Liver (tissue), 9 donors: ENCODE data around the gene ACADS. TPM values are rescaled to one million over a fixed set of nuclear protein-coding genes. Genes with fewer than 3 reads are reported as not detected.

ENCODE experiments used
- DNase-seq: peaks from one replicate; pipeline ENCODE4 v3.0.0-alpha.2; 2017; ENCODE audit warnings: low spot score
- H3K27ac ChIP-seq, 2 donors: one replicate each; pipeline ENCODE4 v1.7.0; 2013; ENCODE audit warnings: inconsistent platforms in 2 of 2, low read length in 2 of 2, control low read depth in 1 of 2, low read depth in 1 of 2, mild to moderate bottlenecking in 1 of 2
- H3K27me3 ChIP-seq, 4 donors: one replicate each; pipeline versions ENCODE4 v1.6.1 to v1.7.0; 2013; ENCODE audit warnings: low read length in 3 of 4, inconsistent platforms in 1 of 4, mild to moderate bottlenecking in 1 of 4, moderate library complexity in 1 of 4; ENCODE audit not compliant: control insufficient read depth in 4 of 4, insufficient read depth in 4 of 4
- H3K36me3 ChIP-seq, 4 donors: one replicate each; pipeline versions ENCODE4 v1.6.1 to v1.7.0; 2013; ENCODE audit warnings: low read length in 3 of 4, mild to moderate bottlenecking in 3 of 4, low read depth in 1 of 4, moderate library complexity in 1 of 4; ENCODE audit not compliant: control insufficient read depth in 4 of 4, insufficient read depth in 3 of 4
- H3K4me1 ChIP-seq, 4 donors: one replicate each; pipeline versions ENCODE4 v1.6.1 to v1.7.0; 2013; ENCODE audit warnings: low read length in 3 of 4, mild to moderate bottlenecking in 3 of 4, moderate library complexity in 1 of 4; ENCODE audit not compliant: control insufficient read depth in 4 of 4, insufficient read depth in 4 of 4
- H3K4me3 ChIP-seq, 3 donors: one replicate each; pipeline versions ENCODE4 v1.6.1 to v1.7.0; 2013; ENCODE audit warnings: low read length in 3 of 3, control low read depth in 1 of 3, low read depth in 1 of 3, mild to moderate bottlenecking in 1 of 3
- H3K9ac ChIP-seq, 2 donors: one replicate each; pipeline ENCODE4 v1.7.0; 2013; ENCODE audit warnings: low read length in 2 of 2, mild to moderate bottlenecking in 2 of 2, moderate library complexity in 2 of 2, control low read depth in 1 of 2, low read depth in 1 of 2
- H3K9me3 ChIP-seq, 4 donors: one replicate each; pipeline versions ENCODE4 v1.6.1 to v1.7.0; 2013; ENCODE audit warnings: low read length in 3 of 4; ENCODE audit not compliant: control insufficient read depth in 4 of 4
- EGR1 ChIP-seq, 2 donors: IDR thresholded peaks; 2 replicates each; pipeline ENCODE4 v1.6.1; 2016 to 2018; ENCODE audit warnings: antibody characterized with exemption in 2 of 2, low read depth in 2 of 2
- FOXA1 ChIP-seq: IDR thresholded peaks from 2 replicates; pipeline ENCODE4 v1.6.1; 2016; ENCODE audit warnings: antibody characterized with exemption
- GABPA ChIP-seq, 2 donors: IDR thresholded peaks in 1 of 2; conservative IDR thresholded peaks in 1 of 2; 2 replicates each; pipeline ENCODE4 v1.6.1; 2016; ENCODE audit warnings: antibody characterized with exemption in 2 of 2, mild to moderate bottlenecking in 1 of 2, moderate library complexity in 1 of 2
- HNF4A ChIP-seq, 2 donors: conservative IDR thresholded peaks; 2 replicates each; pipeline ENCODE4 v1.6.1; 2016; ENCODE audit warnings: antibody characterized with exemption in 2 of 2, mild to moderate bottlenecking in 2 of 2
- HNF4G ChIP-seq: IDR thresholded peaks from 2 replicates; pipeline ENCODE4 v1.6.1; 2016; ENCODE audit warnings: antibody characterized with exemption
- JUND ChIP-seq, 2 donors: IDR thresholded peaks; 2 replicates each; pipeline ENCODE4 v1.6.1; 2016; ENCODE audit warnings: antibody characterized with exemption in 2 of 2
- NR2F2 ChIP-seq: IDR thresholded peaks from 2 replicates; pipeline ENCODE4 v1.6.1; 2016; ENCODE audit warnings: antibody characterized with exemption
- RAD21 ChIP-seq, 2 donors: IDR thresholded peaks; 2 replicates each; pipeline ENCODE4 v1.6.1; 2016; ENCODE audit warnings: antibody characterized with exemption in 2 of 2, mild to moderate bottlenecking in 2 of 2
- REST ChIP-seq: IDR thresholded peaks from 2 replicates; pipeline ENCODE4 v1.6.1; 2016; ENCODE audit warnings: antibody characterized with exemption, mild to moderate bottlenecking
- TAF1 ChIP-seq: conservative IDR thresholded peaks from 2 replicates; pipeline ENCODE4 v1.6.1; 2016; ENCODE audit warnings: antibody characterized with exemption, mild to moderate bottlenecking
- WGBS: extraction: QIAGEN DNeasy Blood & Tissue Kit; methylation state at CpG from one replicate; pipeline ENCODE4 v1.1.7; 2013; 5-methylcytosine and 5-hydroxymethylcytosine counted together
- polyA plus RNA-seq, 2 donors: library from polyadenylated mRNA; stranded (reverse) in 1 of 2; unstranded in 1 of 2; fragments of 200-250 nt in 1 of 2; fragments of >200 nt in 1 of 2; fragmentation: Nextera tagmentation in 1 of 2; extraction: Ambion mirVana in 1 of 2; gene quantifications; one replicate each; pipeline versions ENCODE4 v1.2.1 to v1.2.3, GENCODE V29; 2013 to 2015
- total RNA-seq, 2 donors: library from RNA; depleted of rRNA; stranded (reverse); fragments of >200 nt; gene quantifications; one replicate each; pipeline ENCODE4 v1.2.3, GENCODE V29; 2014
- TF ChIP-seq, protein P1 (sequence below): IDR thresholded peaks from 2 replicates; pipeline ENCODE4 v1.6.1; 2016; ENCODE audit warnings: antibody characterized with exemption
- TF ChIP-seq, protein P2 (sequence below): IDR thresholded peaks from 2 replicates; pipeline ENCODE4 v1.6.1; 2016; ENCODE audit warnings: antibody characterized with exemption
- TF ChIP-seq, protein P3 (sequence below): IDR thresholded peaks from 2 replicates; pipeline ENCODE4 v1.6.1; 2016; ENCODE audit warnings: antibody characterized with exemption
- TF ChIP-seq, protein P4 (sequence below): fragments of 150-350 bp; IDR thresholded peaks from 2 replicates; pipeline ENCODE4 v1.5.1; 2017; ENCODE audit warnings: improper control_type of control experiment, low read depth, low read length; ENCODE audit not compliant: missing input control
- donor health status: healthy.
- donor health status: healthy.
- donor health status: healthy.
- donor health status: healthy.
- donor health status: healthy.

The ACADS gene
- total and polyA plus RNA-seq, 4 donors: 54.2 to 162 (median 127) TPM

DNA sequence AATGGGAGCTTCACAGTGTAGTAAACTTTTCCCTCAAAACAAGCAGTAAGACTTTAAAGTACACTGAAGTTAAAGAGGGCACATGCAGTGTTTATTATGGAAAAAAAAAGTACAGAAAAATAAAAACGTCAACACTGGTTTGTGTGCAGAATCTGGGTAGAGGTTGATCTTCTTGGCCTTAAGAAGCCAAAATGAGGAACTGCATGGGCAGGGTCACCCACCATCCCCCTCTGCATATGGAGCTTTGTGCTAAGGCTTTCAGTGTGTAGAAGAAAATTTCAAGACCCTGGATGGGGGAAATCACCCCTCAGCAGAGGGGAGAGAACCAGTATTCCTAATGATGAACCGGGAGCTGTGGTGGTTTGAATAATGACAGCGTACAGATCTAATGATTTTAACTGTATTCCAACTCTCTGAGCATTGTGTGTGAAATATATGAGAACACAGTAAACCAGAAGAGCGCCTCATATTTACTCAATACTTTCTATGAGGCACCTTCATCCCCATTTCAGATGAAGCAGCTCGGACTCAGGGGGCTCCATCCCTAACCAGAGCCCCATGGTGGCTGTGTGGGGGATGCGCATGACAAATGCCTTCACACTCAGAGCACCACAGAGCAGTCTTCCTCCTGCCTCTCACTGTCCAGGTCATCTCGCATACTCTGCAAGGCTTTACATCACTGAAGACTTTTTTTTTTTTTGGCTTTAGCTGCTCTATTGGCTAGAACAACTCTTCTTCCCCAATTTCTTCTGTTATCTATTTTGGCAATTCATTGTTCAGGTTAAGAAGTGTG, 33.4 kb downstream of the ACADS start:
- Histone ChIP-seq H3K36me3 (peaks cover 2 to 14% (median 8%) of the 10 kb centered on the region in 4 donors), H3K9me3 (peaks cover 0 to 1% (median 0%) of the 10 kb centered on the region in 4 donors), H3K9ac (no peak overlapping the region), H3K4me1 (no peaks in the 10 kb centered on the region), H3K4me3 (no peak overlapping the region), H3K27ac (no peak overlapping the region), H3K27me3 (no peaks in the 10 kb centered on the region)
- WGBS: 83% methylated on average over 7 of the region's 7 CpGs
- DNase-seq: no peak
- TF ChIP-seq NR2F2 (no peak), RAD21 (IDR thresholded peaks at IDR 0.05) (no peak), TAF1 (no peak), REST (no peak), EGR1 (IDR thresholded peaks at IDR 0.05; ENCODE audit: low read depth in 2 of 2) (no peak), HNF4A (conservative IDR thresholded peaks at IDR 0.05) (no peak), FOXA1 (no peak), JUND (IDR thresholded peaks at IDR 0.05) (no peak), GABPA (IDR thresholded peaks at IDR 0.05 in 1 of 2, conservative IDR thresholded peaks at IDR 0.05 in 1 of 2) (no peak), HNF4G (no peak)
- TF ChIP-seq, protein P1, sequence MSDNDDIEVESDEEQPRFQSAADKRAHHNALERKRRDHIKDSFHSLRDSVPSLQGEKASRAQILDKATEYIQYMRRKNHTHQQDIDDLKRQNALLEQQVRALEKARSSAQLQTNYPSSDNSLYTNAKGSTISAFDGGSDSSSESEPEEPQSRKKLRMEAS: no peak
- TF ChIP-seq, protein P2, sequence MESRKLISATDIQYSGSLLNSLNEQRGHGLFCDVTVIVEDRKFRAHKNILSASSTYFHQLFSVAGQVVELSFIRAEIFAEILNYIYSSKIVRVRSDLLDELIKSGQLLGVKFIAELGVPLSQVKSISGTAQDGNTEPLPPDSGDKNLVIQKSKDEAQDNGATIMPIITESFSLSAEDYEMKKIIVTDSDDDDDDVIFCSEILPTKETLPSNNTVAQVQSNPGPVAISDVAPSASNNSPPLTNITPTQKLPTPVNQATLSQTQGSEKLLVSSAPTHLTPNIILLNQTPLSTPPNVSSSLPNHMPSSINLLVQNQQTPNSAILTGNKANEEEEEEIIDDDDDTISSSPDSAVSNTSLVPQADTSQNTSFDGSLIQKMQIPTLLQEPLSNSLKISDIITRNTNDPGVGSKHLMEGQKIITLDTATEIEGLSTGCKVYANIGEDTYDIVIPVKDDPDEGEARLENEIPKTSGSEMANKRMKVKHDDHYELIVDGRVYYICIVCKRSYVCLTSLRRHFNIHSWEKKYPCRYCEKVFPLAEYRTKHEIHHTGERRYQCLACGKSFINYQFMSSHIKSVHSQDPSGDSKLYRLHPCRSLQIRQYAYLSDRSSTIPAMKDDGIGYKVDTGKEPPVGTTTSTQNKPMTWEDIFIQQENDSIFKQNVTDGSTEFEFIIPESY: no peak
- TF ChIP-seq, protein P3, sequence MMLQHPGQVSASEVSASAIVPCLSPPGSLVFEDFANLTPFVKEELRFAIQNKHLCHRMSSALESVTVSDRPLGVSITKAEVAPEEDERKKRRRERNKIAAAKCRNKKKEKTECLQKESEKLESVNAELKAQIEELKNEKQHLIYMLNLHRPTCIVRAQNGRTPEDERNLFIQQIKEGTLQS: no peak
- TF ChIP-seq, protein P4, sequence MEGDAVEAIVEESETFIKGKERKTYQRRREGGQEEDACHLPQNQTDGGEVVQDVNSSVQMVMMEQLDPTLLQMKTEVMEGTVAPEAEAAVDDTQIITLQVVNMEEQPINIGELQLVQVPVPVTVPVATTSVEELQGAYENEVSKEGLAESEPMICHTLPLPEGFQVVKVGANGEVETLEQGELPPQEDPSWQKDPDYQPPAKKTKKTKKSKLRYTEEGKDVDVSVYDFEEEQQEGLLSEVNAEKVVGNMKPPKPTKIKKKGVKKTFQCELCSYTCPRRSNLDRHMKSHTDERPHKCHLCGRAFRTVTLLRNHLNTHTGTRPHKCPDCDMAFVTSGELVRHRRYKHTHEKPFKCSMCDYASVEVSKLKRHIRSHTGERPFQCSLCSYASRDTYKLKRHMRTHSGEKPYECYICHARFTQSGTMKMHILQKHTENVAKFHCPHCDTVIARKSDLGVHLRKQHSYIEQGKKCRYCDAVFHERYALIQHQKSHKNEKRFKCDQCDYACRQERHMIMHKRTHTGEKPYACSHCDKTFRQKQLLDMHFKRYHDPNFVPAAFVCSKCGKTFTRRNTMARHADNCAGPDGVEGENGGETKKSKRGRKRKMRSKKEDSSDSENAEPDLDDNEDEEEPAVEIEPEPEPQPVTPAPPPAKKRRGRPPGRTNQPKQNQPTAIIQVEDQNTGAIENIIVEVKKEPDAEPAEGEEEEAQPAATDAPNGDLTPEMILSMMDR: no peak
